ENCODE measurements around the gene ACCS. TPM values are rescaled to one million over a fixed set of nuclear protein-coding genes. Genes with fewer than 3 reads are reported as not detected.

ACCS gene
- polyA plus RNA-seq, 1 donor, result 17.9 TPM

DNA sequence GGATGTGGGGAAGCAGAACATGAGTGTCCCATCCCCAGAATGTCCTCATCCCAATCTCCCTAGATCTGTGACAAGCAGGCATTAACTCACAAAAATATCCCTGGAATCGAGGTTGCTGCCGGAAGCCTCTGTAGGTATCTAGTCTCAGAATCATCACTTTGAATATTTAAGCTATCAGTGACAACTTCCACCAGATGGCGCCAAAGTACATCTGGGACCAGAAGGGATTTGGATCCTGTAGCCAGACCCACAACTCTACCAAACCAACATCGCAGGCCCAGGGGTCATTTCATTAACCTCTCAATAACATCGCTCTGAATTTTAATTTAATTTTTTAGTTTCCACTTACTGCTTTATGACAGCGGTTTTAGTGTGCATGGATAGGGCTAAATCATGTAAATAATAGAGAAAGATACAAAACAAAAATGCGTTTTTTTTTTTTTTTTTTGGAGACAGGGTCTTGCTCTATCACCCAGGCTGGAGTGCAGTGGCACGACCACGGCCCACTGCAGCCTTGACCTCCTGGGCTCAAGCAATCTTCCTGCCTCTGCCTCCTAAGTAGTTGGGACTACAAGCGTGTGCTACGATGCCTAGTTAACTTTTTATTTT lies 28.3 kb downstream of the ACCS start:
- peak; percentile 82 for DNase-seq

DNA sequence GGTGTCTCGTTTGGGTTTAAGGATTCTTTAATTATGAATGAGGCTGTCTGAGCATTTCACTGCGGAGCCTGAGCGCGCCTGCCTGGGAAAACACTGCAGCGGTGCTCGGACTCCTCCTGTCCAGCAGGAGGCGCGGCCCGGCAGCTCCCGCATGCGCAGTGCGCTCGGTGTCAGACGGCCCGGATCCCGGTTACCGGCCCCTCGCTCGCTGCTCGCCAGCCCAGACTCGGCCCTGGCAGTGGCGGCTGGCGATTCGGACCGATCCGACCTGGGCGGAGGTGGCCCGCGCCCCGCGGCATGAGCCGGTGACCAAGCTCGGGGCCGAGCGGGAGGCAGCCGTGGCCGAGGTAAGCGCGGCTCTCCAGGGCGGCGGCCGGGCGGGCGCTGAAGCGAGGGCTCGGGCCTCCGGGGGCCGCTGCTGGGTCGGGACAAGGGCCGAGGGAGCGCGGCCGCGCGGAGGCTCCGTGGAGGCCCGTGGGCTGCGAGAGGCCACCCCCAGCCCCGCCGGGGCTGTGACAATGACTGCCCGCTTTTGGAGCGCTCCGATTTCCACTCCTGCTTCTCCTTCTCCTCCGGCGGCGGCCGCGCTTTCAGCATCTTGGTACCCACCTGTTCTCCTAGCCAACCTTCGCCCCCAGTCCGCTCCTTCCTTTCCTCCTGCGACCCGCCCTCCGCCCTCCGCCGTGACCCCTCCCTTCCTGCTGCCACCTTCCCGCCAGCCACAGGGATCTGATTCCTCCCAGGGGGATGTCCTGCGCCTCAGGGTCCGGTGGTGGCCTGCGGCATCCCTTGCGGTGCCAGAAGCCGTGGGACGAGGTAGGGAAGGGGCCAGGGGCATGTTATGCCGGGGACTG lies 29.7 kb downstream of the ACCS start, which contains the start of gene EXT2:
Gene EXT2, plus strand, starts transcription at position 173 of the 854 bp plus-strand sequence. CDS start 12,035 bp downstream, outside the sequence.
- DNase-seq, result peak; percentile 91

DNA sequence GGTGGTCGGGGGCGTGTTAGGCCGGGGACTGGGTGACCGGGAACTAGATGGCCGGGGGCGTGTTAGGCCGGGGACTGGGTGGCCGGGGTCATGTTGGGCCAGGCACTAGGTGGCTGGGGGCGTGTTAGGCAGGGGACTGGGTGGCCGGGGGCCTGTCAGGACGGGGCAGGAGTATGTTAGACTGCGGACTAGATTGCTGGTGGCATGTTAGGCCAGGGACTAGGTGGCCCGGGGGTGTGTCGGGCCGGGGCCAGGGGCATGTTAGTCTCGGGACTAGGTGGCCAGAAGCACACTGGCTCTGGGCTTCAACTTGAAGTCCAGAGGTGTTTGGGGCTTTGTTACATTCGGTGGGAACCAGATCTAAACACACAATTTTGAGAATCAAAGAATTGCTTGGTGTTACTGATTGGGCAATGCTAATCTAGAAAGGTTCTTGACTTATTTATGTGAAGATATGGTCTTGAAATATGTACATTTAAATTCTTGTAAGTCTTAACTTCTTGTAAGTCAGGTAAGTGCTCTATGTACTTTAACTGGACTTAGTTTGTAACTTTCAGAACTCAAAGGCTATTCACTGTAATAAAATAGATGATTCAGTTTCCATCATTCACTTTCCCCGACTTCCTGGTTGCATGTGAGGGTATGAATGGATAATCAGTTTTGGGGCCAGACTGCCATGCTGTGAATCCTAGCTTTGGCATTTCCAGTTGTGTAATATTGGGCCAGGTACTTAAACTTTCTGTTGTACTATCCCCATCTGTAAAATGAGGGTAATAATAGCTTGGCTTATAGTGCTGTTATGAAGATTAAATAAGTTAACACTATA lies 30.5 kb downstream of the ACCS start:
- DNase-seq, result no peak

DNA sequence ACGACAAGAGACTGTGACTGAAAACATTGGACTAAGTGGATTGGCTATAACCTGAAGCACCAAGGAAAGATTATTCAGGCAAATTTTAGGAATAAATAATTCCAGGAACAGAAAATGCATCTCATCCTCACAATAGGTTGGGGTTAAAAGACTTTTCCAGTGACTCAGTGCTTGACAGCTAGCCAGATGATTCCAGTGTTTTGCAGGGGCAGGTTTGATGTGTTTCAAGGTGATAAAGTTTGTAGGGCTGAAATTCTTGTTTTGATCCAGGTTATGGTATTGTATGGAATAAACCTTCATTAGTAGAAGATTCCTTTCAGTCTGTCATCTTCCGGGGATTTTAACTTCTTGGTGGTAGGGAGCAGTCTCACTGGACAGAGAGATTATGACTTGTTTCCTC lies 31.8 kb downstream of the ACCS start:
- no peak for DNase-seq

DNA sequence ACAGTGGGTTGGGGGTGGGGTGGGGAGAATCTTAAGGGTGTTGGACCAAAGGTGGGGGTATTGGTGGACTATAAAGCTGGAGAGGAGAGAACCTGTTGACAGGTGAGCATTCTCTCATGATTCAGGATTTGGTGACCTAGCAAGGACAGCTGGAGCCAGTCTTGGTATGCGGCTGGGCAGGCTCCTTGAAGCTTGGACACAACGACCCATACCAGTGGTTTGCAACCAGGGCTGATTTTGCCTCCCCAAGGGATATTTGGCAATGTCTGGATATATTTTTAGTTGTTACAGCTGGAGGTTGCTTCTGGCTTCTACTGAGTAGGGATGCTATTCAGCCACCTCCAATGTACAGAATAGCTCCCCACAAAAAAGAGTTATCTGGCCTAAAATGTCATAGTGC lies 35.0 kb downstream of the ACCS start:
- no peak for DNase-seq

DNA sequence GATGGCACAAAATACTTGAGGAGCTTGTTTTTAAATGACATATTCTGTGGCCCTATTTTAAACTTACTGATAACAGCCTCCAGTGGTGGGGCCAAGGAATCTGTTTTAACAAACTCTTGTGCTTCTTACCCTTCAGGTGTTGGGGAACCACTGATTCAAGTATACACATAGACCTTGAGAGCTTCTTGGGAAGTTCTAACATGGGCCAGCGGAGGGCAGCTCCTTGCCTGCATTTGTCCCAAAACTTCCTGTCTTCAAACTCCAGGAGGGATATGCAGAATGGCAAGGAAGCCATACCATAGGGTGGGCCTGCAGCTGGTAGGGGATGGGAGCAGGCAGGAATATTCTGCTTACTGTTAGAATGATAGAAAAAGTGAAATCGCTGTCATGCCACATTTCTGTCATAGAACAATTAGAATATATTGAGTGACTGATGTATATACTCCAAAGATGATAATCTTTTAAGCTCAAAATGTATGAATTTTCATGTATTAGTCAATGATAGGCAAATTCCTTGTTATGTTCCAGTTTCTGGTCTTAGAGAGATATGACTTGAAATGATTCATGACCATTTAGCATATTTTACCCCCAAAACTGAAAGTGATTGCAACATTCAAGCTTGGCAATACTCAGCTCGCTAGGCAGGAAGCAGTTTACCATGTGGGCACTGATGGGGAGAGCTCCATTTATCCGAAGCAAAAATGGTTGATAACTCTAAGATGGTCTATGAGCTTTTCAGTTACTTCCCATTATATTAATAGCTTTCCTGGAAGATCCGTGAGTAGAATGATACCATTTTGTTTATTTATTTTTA lies 38.6 kb downstream of the ACCS start:
- DNase-seq, result no peak

DNA sequence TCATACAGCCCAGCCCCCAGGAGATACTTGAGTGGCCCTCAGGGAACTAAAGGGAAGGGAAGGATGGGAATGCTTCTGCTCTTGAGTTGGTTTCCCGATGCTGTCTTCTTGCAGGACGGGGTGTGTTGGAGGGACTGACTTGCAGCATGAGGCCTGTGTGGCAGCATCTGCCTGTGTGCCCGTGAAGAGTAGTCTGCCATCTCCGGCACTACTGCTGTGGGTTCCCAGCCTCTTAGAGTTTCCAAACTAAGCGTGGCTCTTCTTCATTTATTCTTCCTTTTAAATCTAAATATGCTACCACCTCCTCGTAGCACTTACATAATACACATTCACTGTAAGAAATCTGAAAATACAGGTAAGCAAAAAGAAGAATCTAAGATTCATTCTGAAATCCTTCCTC lies 42.2 kb downstream of the ACCS start:
- DNase-seq, result no peak

DNA sequence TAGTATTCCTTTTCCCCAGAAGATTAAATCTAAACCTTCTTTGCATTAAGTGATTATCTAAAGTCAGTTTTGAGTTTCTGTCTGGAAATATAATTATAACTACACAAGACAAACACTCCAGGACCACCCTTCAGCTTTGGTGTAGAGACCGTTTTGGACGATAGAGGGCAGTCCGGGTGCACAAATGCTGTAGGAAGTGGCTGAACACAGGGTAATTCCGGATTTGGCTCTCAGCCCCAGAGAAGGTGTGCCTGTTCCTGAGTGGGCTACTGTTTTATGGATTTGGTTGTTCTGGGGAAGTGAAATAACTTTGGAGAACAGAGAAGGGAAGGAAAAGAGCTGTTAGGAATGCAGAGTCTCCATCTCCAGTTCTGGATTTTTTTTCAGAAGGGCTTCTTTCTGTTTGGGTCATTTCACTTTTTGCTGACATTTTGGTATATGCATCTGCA lies 44.2 kb downstream of the ACCS start:
- DNase-seq, result peak; percentile 63

DNA sequence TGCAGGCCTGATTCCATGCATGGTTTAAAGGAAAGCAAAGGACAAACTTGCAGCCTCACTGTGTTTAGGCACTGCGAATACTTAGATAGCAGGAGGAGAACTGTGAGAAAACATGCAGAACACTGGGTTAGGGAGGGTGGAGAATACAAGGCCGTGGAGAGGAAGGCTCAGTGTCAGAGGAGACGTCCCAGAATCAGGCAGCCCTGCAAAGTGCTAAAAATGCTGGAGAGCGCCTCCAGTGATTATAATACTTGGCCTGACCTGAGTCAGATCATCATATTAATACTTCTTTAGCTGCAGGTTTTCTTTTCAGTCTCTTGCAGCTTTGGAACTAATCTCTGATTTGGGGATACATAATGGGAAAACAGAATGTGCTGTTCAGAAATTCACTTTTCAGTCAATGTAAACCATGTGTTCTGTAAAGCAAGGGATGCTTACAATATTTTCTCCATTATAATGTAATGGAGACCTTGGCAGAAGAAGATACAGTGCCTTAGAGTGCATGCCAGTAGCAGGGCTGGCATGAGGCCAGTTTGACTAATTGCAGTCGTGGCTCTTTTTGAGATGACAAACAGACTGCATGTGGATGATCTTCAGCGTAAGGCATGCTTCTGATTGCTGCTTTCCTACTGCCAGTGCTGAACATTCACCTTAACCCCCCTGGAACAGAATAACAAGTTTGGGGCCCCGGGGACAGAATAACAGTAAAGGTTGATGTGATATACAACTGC lies 46.2 kb downstream of the ACCS start:
- DNase-seq, result peak; percentile 64

DNA sequence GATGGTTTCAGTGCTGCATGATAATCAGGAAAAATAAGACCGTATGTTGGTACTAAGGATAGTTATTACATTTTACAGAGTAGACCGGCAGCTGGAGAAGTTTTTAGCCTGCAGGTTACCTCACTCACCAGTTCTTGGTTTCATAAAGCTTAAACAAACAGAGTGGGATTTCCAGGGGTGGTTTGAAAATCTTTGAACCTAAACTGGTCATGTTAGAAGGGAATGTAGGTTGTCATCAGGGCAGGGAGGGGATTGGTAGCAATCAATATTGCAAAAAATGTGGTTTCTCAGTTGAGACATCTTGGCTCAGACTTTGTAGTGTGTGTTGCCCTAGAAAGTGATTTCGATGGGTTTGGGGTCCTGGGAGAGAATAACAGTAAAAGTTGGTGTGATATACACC lies 46.9 kb downstream of the ACCS start:
- DNase-seq, result no peak

DNA sequence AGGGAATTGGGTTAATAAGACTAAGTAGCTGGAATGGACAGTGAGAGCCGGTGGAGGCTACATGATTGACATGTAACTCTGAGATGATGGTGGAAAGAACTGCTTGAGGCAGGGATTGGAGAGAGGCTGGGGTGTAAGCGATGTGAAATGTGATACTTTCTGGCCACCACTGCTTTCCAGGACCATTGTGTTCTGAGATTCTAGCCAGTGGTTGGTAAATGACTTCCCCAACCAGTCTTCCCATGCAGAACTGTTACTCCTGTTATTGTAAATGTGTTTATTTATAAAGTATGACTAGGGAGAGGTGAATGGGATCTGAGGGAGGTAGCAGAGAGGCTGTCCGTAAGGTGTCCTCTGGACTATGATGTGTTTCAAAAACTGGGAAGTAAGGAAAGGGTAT lies 47.5 kb downstream of the ACCS start:
- DNase-seq, result no peak

DNA sequence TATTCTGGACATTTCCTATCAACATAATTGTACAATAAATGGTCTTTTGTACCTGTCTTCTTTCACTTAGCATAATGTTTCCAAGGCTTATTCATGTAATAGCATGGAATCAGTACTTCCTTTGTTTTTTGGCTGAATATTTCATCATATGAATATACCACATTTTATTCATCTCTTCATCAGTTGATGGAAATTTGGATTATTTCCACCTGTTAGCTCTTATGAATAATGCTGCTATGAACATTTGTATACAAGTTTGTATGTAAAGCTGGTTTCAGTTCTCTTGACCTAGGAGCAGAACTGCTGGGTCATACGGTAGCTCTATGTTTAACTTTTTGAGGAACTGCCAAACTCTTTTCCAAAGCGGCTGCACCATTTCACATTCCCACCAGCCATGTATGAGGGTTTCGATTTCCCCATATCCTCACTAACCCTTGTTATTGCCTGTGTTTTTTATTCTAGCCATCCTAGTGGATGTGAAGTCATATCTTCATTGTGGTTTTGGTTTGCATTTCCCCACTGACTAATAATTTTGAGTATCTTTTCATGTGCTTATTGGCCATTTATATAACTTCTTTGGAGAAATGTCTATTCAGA lies 50.3 kb downstream of the ACCS start:
- no peak for DNase-seq

DNA sequence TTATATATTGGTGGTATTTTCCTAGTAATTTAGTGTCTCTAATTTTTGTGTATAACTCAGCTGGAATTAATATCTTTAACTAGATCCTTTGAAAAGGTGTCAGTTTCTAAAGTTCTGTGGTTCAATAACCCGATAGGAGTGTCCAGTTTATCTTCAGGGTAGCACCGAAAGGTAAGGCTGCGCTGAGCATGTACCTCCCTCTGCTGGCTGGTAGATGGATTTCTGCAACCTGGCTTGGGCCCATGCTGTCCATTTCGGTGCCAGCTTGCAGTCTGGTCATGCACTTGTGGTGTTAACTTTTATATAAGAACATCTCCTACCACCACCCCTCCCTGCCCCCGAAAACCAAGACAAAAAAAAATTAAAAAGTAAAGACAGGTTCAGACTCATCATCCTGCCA lies 54.1 kb downstream of the ACCS start:
- no peak for DNase-seq

DNA sequence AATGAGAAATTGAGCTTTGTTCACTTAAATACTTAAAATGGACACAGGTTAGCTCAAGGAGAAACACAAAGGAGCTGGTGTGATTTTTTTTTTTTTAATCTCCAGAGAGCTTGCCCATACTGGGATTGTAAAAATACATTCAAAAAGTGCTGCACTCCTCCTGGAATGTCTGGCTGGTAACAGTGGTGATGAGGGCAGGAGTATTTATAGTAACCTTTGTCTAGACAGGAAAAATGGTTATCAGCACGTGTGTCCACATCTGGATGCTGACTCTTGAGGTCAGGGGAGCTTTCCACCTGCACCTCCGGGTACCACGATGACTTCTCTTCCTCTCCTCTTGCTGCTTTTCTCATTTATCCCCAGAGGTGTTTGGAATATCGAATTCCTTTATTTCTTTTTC lies 59.5 kb downstream of the ACCS start:
- no peak for DNase-seq

DNA sequence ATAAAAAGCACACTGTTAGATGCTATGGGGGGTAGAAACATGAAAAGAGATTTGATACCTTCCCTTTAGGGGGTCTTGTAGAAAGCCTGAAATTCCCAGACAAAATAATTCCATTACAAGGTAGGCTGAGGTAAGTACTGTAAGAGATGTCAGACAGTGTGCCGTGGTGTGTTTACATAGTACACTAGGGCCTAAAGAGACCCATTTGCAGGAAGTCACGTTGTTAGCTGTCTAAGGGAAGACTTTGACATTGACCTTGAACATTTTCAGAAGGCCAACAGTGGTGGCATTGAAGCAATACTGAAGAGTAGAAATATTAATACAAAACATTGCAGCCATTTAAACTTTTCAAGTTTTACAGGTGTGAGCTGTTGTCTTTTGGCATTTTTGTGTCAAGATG lies 60.2 kb downstream of the ACCS start:
- DNase-seq, result no peak

DNA sequence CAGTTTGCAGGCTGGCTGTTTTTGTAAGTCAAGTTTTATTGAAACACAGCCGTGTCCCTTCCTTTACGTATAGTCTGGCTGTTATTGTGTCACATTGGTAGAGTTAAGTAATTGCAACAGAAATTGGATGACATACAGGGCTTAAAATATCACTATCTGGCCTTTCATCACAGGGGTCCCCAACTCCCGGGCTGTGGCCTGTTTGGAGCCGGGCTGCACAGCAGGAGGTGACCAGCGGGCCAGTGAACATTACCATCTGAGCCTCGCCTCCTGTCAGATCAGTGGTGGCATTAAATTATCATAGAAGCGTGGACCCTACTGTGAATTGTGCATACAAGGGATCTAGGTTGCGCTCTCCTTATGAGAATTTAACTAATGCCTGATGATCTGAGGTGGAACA lies 61.1 kb downstream of the ACCS start:
- no peak for DNase-seq

DNA sequence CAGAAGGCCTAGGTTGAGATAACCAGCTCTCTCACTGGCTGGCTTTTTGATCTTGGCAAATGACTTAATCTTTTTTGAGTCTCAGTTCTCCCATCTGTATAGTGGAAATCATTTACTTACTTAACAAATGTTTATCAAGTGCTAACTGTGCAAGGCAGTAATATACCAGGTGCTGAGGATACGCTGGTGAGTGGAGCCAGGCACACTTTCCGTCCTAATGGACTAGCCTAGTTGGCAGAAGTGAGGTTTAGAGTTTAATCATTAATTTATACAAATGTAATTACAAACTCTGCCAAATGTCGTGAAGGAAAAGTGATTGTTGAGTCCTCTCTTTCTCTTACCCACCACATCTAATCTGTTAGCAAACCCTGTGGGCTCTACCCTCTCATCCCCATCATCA lies 62.7 kb downstream of the ACCS start:
- no peak for DNase-seq

DNA sequence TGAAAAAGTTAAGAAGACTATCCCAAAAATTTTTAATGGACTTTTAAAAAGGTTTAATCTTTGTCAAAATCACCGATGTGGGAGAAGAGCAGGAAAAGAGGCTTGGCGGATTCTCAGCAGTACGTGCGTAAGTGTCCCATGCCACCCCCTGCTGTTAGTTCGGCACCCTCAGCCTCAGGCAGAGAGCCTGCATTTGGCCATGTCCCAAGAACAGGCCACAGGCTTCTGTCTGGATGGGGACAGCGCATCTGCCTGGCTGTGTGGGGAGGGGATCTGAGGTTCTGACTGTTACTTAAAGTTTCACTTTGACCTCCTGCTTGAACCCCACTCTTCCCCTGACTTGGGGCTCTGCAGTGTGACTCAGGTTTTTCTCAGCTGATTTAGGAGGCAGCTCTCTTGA lies 64.7 kb downstream of the ACCS start:
- no peak for DNase-seq

DNA sequence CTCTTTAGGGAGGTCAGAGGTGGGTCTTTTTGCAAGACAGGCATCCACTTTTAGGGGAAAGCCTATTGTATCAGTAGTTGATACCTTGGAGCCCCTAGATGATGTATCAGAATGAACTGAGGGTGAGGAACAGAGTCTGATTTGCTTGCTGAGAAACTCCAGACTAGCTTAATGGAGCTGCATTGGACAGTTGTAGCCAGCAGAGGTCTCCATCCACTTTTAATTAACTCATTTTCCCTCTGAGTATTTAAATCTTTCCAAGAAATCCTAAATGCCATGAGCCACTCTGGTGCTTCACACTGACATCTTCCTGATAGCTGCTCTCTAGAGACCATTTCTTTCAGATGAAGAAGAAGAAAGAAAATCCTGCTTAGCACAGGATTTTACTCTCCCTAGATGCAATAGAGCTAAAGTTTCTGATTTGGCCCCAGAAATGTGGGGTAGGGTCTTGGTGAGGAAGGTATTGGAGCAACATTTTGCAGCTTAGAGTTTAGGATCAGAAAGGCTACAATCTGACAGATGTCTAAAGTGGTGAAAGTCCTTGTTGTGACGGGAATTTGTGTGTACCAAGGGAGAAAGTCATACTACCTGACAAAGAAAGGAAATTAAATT lies 67.4 kb downstream of the ACCS start:
- peak; percentile 44 for DNase-seq

All from hindlimb muscle (tissue), 1 donor.